ENCODE measurements around the gene GSTM1.
"Not testable (repeated sequence)": the region's sequence is repeated elsewhere in the genome, so short reads cannot be mapped to it uniquely, and the experiment has no call there.

Gene GSTM1

GRCh38 chr1:109702940-109703339 is 15.3 kb downstream of the GSTM1 start:
- not testable (repeated sequence) for DNase-seq (ENCODE audit: low spot score)

GRCh38 chr1:109704173-109704572 is 16.6 kb downstream of the GSTM1 start:
- no peak for DNase-seq (ENCODE audit: low spot score)

DNA sequence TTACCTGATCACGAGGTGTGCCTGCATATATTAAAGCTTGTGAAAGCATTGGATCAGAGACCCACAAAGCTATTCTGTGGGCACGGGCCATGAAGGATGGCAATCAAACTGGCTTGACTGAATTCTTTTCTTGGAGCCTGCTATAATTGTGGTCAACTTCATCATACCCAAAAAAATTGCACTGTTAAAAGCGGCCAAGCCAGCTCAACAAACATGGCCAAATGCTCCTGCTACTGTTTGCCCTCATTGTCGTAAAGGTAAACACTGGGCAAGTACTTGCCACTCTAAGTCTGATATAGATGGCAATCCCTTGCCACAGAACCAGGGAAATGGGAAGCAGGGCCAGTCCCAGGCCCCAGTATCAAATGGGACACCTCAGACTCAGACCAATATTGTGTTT is 17.8 kb downstream of the GSTM1 start:
- no peak for DNase-seq (ENCODE audit: low spot score)

GRCh38 chr1:109708949-109709348 is 21.3 kb downstream of the GSTM1 start:
- not testable (repeated sequence) for DNase-seq (ENCODE audit: low spot score)

- not testable (repeated sequence) for DNase-seq (ENCODE audit: low spot score)
Observed at GRCh38 chr1:109709822-109710221, 22.2 kb downstream of the GSTM1 start.

DNA sequence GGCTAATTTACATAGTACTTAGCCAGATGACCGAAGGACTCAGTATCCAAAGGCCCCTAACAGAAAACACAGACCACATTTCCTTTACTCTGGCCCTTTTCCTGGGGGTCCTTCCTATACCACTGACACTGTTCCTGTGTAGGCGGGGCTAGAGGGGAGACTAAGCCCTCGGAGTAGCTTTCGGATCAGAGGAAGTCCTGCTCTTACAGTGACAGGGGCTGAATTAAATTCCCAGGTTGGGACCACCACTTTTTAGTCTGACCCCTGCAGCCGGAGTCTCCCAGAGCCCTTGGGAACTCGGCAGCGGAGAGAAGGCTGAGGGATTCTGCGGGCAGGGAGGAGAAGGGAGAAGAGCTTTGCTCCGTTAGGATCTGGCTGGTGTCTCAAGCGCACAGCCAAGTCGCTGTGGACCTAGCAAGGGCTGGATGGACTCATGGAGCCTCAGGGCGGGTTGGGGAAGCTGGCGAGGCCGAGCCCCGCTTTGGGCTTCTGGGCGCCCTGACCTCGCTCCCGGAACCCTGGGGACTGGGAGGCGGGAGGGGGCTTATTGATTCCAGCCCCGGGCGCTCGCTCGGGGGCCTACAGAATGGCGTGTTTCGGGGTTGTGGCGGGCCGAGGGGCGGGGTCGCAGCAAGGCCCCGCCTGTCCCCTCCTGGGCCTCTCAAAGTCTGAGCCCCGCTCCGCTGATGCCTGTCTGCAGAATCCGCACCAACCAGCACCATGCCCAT is 24.1 kb downstream of the GSTM1 start, which contains the start of gene GSTM5:
TSS of gene GSTM5 (plus strand) at position 659 of the 728 bp plus-strand sequence. CDS start at position 721, 62 bp downstream.
- not testable (repeated sequence) for DNase-seq (ENCODE audit: low spot score)

DNA sequence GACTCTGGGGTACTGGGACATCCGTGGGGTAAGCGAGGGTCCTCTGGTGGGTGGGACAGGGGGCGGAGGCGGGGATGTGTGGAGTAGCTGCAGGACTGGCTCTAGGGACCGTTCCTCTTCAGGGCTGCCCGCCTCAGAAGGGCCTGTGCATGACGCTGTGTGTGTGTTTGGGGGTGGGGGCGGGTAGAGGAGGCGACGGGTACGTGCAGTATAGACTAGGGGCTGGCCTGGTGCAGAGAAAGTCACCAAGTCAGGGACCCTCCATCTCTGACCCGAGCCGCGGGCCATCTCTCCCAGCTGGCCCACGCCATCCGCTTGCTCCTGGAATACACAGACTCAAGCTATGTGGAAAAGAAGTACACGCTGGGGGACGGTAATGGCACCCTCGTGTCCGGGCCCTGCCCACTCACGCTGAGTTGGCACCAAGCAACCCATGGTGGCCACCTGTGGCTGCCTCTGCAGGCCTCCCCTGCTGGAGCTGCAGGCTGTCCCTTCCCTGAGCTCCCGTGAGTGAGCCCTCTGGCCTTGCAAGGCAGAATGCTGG is 24.8 kb downstream of the GSTM1 start:
- no peak for DNase-seq (ENCODE audit: low spot score)

GRCh38 chr1:109713636-109714035 is 26.0 kb downstream of the GSTM1 start:
- no peak for DNase-seq (ENCODE audit: low spot score)

DNA sequence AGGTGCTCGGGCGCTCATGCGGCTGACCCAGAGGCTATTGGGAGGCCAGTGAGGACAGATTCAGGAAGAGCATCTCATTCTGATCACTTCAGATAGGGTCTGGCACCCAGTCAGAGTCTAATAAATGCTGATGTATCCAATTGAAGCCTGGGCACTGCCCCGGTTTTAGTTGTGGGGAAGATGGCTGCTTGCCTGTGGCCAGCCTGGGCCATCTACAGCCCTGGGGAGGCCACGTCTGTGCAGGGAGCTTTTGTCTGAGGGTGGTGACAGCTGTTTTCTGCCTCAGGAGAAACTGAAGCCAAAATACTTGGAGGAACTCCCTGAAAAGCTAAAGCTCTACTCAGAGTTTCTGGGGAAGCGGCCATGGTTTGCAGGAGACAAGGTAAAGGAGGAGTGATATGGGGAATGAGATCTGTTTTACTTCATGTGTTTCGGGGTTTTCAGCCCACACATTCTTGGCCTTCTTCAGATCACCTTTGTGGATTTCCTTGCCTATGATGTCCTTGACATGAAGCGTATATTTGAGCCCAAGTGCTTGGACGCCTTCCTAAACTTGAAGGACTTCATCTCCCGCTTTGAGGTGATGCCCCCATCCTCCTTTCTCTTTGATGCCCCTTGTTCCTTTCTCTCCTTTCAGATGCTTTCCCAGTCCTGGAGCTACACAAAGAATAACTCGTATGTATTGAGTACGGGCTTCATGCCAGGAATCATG is 27.2 kb downstream of the GSTM1 start:
- no peak for DNase-seq (ENCODE audit: low spot score)

DNA sequence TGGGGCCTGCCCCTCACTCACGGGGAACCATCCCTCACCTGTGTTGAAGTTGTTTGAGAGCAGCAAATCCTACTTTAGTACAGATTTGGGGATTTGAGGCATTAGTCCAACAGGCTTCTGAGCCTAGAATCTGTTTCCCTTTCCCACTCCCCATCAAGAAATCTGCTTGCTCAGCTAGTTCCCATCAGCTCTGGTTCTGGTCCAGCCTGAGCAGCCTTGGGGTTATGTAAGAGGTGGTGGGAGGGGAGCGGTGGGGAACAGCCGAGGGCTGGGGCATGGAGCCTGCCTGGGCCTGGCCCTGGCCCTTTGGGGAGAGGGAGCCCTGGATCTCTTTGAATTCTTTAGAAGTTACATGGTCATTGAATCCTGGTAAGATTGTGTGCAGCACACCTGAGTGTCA is 28.5 kb downstream of the GSTM1 start:
- DNase-seq (ENCODE audit: low spot score) = no peak

DNA sequence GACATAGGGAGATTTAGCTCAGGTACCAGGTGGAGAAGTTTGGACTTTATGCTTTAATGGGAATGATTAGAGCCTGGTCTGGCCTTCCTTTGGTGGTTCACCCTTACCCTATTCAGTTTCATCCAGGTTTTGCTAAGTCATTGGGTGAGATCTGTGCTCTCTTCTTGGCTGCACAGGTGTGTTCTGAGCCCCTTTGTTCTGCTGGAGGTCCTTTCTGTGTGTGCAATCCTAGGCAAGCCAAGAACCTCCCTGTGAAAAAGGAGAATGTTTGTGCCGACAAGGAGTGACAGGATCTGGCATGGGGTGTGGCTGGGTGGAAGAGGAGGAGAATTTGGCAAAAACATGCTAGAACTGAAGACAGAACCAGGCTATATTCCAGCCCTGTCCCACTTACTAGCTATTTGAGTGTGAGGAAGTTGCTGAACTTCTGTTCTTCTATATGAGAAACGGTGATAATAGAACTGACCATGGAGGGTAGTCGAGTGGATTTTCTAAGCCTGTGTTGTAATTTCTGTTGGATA is 29.0 kb downstream of the GSTM1 start:
- DNase-seq (ENCODE audit: low spot score) = no peak

- no peak for DNase-seq (ENCODE audit: low spot score)
Observed at GRCh38 chr1:109717729-109718128, 30.1 kb downstream of the GSTM1 start.

GRCh38 chr1:109718495-109718894 is 30.9 kb downstream of the GSTM1 start:
- DNase-seq (ENCODE audit: low spot score) = no peak

DNA sequence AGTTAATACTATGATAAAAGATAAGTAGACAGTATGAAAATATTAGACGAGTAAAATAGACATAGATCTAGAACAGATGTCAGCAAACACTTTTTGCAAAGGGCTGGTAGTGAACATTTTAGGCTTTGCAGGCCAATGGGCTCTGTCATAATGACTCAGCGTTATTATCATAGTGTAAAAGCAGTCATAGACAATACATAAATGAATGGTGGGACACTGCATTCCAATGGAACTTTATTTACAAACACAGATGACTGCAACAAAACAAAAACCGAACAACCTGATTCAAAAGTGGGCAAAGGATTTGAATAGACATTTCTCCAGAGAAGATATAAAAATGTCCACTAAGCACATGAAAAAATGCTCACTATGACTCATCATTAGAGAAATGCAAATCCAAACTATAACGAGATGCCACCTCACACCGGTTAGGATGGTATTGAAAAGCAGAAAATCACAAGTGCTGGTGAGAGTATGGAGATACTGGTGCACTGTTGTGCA is 31.8 kb downstream of the GSTM1 start:
- DNase-seq (ENCODE audit: low spot score) = no peak

- no peak for DNase-seq (ENCODE audit: low spot score)
Observed at GRCh38 chr1:109721042-109721441, 33.4 kb downstream of the GSTM1 start.

DNA sequence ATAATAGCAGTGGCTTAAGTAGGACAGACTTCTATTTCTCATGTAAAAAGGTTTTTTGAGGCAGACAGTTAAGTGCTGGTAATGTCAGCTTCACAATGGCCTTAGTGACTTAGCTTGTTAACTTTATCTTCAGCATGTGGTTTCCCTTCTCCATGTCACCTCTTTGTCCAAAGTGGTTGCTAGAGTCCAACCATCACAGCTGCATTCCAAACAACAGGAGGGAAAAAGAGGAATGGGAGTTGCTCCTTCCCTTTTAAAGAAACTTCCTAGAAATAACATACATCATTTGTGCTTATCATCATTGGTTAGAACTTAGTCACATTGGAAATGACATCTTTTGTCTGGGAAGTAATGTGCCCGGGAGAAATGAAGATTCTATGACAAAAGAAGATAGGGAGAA is 34.4 kb downstream of the GSTM1 start:
- DNase-seq (ENCODE audit: low spot score) = no peak

- DNase-seq (ENCODE audit: low spot score) = no peak
Observed at GRCh38 chr1:109722908-109723691, 35.5 kb downstream of the GSTM1 start.

- DNase-seq (ENCODE audit: low spot score) = no peak
Observed at GRCh38 chr1:109724933-109725332, 37.3 kb downstream of the GSTM1 start.

GRCh38 chr1:109725510-109725909 is 37.9 kb downstream of the GSTM1 start:
- DNase-seq (ENCODE audit: low spot score) = no peak

DNA sequence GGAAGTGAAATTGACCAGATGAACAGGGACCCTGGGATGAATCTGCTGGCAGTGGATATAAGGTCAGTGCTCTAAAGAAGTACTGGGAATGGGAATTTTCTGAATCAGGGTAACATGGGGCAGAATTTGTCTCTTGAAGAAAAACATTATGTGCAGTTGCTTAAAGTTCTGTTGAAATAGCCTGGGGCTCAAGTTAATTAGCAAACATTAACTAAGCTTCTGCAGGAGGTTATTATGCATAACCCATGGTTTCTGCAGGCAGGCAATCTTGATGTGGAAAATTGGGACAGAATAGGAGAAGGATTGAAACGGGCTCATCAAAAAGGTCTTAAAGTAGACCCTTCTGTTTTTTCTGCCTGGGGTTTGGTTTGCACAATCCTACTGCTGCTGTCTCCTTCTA is 38.4 kb downstream of the GSTM1 start:
- DNase-seq (ENCODE audit: low spot score) = no peak

GRCh38 chr1:109726728-109727373 is 39.2 kb downstream of the GSTM1 start:
- DNase-seq (ENCODE audit: low spot score) = no peak

Measured in left forelimb (tissue), 1 donor.